Mucosa of gallbladder (tissue), 1 donor: Measurements from ENCODE around the gene ITIH1. TPM values are rescaled to one million over a fixed set of nuclear protein-coding genes. Genes with fewer than 3 reads are reported as not detected.
A peak's percentile ranks its signal among the peaks of the same experiment; 100 is the strongest.

ENCODE experiments used
- DNase-seq: peaks from one replicate; pipeline ENCODE4 v3.0.0-alpha.2; 2020; ENCODE audit warnings: low spot score
- total RNA-seq: library from RNA; stranded (reverse); gene quantifications from one replicate; pipeline ENCODE4 v1.2.1, GENCODE V29; 2021
- donor health status: DM: no; HTN: no; CAD: no.

Gene ITIH1
- total RNA-seq, 1 donor from 2014 or later, result 4.8 TPM

DNA sequence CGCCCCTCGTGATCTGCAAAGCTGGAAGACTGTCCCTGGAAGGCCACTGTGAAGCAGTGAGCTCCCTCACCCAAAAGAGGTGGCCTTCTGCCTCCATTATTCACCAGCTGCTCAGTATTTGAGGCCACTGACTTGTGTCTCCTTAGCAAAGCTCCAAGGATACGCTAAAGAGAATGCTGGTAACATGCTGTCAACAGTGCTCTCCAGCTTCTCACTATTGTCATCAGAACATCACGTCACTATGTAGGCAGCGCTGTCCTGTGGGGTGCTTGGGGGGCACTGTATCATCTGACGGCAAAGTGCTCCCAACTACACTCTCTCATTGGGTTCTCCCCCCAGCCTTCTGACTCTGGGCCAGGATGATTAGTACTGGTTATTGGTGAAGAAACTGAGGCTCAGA is 38.8 kb downstream of the ITIH1 start:
- DNase-seq, result no peak

DNA sequence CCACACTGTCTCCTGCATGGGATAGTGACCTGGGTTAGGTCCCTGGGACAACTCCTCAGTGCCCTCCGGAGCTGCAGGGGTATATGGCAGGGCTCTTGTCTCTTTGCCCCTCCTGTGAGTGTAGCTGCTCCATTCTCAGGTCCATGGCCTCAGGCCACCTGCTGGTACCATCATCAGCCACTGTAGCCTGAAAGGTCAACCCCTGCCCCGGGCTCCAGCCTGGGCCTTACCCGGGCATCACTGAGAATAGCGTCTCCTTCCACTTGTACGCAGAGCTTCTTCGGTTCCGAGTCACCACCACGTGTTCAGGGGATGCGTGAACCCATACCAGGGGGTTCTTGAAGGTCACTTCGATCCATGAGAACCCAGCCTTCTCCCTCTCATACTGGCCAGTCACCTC is 39.3 kb downstream of the ITIH1 start:
- no peak for DNase-seq

- DNase-seq, result no peak
Measured at GRCh38 chr3:52817221-52817620, 39.8 kb downstream of the ITIH1 start.

GRCh38 chr3:52817860-52818259 is 40.5 kb downstream of the ITIH1 start:
- no peak for DNase-seq

DNA sequence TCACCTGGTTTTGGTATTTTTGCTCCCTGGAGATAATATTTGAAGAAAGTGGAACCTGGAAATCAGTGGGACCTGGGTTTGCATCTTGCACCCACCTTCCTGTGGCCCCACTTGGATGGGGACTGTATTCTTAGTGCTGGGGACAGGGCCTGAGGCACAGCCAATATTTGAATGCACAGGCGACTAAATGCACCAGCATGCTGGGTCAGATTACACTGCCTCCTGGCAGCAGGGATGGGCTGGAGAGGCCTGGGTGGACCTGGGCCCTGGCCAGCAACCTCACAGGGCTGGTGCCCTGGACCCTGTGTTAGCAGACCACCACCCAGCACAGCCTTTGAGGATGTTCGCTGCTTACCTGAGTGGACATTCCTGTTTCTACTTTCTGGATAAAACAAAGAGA is 42.5 kb downstream of the ITIH1 start:
- DNase-seq, result no peak

DNA sequence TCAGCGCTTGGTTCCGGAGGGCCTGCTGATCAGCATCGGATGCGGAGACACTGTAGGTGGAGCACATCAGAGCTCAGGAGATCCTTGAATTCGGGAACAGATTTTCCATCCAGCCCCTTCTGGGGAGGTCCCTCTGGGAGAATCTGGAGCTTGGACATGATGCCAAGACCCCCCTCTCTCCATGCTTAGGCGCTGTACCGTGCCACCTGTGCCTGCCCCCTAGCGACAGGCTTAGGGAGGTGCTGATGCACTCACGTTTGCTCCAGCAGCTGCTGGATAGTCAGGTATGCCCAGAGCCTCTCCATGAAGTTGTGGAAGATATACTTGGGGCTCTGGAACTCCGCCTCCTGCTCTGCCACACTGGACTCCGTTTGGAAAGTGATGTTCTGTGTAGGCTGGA is 43.3 kb downstream of the ITIH1 start:
- no peak for DNase-seq

GRCh38 chr3:52822363-52822762 is 45.0 kb downstream of the ITIH1 start:
- no peak for DNase-seq

DNA sequence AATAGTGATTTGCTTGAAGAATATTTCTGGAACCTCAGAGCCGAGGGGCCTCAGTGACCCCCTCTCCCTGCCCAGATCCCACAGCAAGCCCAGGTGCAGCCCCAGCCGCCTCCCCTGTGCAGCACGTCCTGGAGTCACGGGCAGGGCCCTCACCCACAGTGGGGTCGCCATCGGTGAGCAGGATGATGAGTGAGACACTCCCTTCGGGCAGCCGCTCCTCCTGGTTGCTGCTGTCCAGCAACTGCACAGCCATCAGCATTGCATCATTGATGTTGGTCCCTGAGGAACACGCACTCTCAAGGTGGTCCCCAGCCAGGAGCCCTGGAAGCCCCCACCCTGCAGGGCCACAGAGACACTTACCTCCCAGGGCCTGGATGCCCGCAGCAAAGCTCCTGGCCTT is 46.6 kb downstream of the ITIH1 start:
- no peak for DNase-seq

GRCh38 chr3:52827441-52827840 is 50.0 kb downstream of the ITIH1 start:
- DNase-seq, result no peak

- DNase-seq, result peak; percentile 14
Measured at GRCh38 chr3:52827866-52828376, 50.5 kb downstream of the ITIH1 start.

- no peak for DNase-seq
Measured at GRCh38 chr3:52829482-52829881, 52.1 kb downstream of the ITIH1 start.

DNA sequence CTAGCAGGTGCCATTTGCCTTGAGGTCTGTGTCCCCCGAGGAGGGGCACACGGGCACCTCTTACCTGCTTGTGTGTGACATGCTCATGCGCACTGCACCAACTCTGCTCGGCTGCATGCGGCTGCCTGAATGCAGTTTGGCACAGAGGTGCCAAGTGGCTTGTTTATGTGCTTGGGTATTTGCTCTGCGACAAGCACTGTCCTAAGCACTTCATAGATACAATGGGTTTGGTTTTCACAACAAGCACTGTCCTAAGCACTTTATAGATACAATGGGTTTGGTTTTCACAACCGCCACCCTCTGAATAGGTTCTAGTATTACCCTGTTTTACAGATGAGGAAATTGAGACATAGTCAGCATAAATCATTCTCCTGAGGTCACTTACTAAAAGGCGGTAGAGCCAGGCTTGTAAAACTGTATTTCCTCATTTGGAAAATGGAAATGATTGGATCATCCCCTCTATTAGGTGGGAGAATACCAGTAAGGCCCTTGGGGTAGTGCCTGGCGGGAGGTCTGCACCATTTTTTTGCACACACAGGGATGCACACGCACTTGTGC is 52.6 kb downstream of the ITIH1 start:
- no peak for DNase-seq

- DNase-seq, result no peak
Measured at GRCh38 chr3:52830535-52831258, 53.3 kb downstream of the ITIH1 start, which contains the start of gene ITIH4. Gene ITIH4, minus strand, starts transcription at chr3:52830672. Its CDS starts 30 bp downstream, at chr3:52830642.

DNA sequence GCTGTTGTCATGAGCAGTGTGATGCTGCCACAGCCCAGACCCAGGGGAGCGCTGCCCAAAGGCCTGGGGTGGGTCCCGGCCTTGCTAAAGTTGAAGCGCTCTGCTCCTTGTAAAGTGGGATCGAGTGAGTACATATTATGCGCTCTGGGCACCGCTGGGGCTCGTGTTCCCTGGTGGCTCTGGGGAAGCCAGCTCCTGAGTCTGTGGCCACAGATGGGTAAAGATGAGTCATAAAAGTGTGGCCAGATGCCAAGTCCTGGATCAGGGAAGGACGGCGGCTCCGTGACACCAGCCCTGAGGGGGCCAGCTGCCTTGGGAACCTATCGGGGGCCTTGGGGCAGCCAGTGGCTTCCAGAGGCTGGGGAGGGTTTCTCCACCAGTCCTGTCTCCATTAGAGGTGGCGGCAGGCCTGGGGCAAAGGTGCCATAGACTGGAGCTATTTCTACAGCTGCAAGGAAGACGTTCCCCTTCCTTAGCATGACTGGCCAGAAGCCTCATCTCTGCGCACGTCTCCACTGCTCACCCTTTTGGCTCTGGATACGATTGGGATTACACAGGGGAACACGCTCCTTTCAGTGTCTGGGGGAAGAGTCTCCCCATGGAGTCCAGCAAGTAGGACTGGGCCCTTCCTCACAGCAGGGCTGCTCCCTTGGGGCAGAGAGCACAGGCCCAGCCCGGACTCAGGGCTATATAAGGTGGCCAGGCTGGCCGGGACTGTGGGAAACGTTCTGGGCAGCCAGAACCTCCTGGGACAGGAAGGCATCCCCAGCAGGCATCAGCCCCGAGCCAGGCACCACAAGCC is 54.3 kb downstream of the ITIH1 start:
- peak; percentile 54 for DNase-seq

DNA sequence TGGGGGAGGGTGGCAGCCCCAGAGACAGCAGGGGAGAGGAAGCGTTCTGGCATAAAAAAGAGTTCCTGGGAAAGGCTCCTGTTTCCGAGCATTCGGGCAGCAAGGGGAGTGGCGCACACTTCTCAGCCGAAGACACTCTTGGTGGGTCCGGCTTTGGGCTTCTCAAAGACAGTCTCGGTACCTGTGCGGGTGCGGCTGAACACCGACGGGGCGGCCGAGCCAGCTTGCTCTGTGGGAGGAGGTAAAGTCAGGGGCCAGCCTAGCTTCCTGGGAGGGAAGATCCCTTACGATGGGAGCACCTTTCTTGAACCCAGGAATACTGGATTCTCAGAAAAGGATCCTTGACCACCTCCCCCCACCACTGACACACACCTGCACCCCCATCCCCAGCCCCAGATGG is 55.8 kb downstream of the ITIH1 start:
- no peak for DNase-seq

DNA sequence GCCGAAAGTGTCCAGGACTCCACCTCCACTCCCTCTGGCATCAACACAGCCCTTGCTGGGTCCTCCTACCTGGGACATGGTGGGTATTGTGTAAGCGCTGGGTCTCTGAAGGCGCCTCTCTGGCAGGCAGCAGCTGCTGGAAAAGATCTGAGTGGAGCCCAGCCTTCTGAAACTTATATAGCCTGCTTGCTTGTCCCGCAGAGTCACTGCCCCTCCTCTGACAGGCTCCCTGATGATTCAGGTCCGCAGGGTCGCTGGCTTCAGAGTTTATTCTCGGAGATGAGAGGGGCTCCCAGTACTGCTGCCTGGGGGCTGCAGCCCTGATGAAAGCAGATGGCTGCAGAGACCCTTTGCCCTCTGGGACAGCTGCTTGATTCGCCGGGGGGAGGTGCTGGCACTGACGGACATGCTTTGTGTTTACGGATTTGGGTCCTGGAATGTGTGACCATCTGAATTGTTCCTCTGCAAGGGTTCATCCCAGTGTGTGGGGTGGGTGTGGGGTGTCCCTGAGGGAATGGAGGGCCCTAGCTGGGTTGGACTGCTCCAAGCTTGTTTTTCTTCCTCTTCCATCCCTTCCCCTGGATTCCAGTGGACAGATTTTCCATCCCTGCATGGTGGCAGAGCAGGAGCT is 57.6 kb downstream of the ITIH1 start, which contains the start of gene MUSTN1:
Gene MUSTN1, minus strand, starts transcription at position 149 of the 631 bp plus-strand sequence. Its CDS starts 71 bp downstream, at position 78.
- no peak for DNase-seq

DNA sequence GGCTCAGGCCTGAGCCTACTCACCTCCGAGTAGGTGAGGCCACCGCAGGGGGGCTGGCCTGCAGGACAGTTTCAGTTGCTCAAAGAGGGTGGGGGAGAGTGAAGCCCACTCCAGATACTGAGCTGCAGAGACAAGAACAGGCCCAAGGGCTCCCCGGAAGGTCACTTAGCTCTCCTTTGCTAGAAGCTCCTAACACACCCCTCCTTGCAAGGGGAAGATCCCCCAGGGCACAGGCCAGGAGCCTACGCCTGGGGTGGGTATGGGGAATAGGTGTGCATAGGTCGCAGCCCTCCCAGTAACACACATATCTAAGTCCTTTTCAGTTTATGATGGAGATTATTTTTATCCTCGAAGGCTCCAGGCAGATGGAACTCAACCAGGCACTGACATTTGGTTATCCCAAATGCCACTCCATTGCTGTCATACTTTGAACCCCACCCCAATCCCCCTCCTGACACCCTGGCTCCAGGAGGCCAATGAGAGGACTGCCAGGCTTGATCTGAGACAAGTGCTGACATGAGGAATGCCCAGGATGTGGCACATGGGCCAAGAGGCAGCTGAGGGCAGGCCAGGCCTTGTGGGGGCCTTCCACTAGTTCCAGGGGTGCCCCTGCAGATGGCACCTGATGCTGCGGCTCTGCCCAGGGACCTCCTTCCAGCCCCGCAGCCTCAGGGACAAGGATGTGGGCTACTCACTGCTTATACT is 58.5 kb downstream of the ITIH1 start:
- no peak for DNase-seq

- no peak for DNase-seq
Measured at GRCh38 chr3:52836471-52836845, 59.1 kb downstream of the ITIH1 start.

DNA sequence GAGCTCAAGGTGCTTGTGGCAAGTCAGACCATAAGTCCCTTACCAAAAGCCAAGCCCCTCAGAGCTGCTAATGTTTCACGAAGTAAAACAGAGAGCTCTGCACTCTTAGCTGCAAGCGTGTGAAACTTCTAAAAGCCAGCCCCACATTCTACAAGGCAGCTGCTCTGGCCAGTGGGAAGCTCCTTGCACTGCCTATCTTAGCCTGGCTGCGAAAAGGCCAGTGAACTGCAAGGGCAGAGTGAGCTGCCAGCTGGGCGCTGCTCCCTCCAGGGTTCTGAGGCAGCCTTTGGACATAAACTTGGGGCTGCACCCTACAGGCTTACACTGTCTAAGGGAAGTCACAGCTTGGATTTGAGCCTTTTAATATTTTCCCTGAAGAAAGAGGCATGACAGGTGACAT is 59.6 kb downstream of the ITIH1 start:
- DNase-seq, result no peak

- no peak for DNase-seq
Measured at GRCh38 chr3:52838561-52839267, 61.3 kb downstream of the ITIH1 start.

GRCh38 chr3:52839268-52839575 is 61.8 kb downstream of the ITIH1 start:
- no peak for DNase-seq
